HG02852 (cell line): ENCODE measurements around the gene FOXR1.

Experiments
- ATAC-seq: cut with Tn5 transposase; IDR thresholded peaks from one replicate; pipeline ENCODE4 v1.9.1; 2021; ENCODE audit warnings: mild to moderate bottlenecking, moderate library complexity; ENCODE audit not compliant: unreplicated experiment

Gene FOXR1, protein sequence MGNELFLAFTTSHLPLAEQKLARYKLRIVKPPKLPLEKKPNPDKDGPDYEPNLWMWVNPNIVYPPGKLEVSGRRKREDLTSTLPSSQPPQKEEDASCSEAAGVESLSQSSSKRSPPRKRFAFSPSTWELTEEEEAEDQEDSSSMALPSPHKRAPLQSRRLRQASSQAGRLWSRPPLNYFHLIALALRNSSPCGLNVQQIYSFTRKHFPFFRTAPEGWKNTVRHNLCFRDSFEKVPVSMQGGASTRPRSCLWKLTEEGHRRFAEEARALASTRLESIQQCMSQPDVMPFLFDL

DNA sequence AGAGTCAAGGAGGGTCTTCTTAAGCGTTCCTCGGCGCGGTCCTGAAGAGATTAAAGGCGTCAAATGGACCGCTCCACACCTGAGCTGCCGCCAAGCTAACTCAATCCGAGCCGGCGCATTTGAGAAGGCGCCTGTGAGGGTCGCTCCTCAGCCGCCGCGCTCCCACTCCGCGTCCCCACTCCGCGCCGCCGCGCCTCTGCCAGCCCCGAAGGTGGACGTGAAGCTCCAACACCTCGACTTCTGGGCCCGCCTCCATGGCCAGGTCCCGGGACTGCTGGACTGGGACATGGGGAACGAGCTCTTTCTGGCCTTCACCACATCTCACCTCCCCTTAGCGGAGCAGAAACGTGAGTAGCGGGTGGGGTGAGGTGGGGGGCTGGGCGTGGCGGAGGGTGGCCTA lies at the start of gene FOXR1:
Gene FOXR1 (plus strand): TSS at position 116 of the 400 bp plus-strand sequence. CDS start 171 bp downstream, at position 287.
- ATAC-seq: no peak

DNA sequence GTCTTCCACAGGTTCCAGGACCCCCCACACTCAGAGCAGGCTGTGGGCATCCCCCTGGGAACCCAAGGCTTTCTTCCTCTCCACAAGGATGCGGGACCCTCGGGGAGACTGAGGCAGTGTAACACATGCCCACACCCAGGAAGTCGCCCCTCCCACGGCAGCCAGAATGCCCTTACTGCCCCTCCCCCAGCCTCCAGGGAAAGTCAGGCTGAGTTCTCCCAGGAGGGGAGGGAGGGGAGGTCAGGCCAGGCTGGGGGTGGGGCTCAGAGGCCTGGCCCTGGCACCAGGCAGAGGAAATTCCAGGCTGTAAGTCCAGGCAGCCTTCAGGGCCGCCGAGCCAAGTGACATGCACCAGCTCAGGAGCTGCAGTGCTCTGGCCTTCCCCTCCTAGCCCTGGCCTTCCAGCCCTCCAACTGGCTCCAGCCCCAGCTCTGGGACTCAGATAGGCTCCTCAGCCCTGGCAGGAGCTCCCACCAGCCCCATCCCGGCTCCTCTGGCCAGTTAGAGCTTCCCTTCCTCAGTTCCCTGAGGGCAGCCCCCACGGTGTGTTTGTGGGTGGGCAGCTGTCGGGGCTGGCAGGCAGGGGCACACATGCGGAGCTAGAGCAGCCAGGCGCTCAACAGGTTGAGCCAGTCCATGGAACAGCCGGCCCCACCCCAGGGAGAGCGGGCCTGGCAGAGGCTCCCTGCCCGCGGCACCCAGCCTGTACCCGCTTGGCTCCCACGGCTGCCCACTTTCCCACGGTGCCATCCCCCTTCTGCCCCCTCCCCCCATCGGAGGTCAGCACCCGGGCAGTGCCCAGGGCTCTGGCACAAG lies 49.4 kb upstream of the FOXR1 start:
- ATAC-seq: no peak

DNA sequence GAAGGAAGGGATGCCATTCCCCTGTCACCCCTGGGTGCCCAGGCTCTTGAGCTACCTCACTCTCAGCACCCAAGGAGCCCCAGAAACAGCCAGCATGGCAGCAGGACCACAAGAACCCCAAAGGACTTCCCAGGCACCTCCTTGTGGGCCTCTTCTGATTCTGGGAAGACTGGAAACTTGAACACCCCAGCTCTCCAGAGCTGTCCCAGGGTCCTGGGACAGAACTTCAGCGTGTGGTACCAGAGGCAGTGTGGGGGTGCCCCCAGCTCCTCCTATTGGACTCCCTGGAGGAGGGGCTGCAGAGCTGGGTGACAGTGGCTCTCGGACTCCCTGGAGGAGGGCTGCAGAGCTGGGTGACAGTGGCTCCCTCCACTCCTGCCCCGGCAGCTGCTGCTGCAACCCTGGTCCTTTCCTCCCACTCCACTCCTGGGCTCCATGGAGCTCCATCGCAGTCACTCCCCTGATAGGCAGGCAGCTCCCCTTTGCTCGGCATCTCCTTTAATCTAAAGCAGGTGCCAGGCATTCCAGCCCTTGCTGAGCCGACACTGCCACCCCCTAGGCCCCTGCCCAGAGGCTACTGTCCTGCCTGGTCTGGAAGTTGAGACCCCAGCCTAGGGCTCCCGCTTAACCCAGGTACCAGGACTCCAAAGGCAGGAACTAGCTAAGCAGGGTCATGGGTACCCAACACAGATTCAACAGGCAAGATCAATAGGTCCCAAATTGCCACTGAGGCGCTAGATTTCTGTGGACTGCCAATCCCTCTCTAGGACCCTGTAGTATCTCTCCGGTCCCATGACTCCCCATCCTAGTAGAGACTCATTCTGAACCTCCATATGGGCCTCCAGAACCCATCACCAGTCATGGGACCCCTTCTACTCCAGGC lies 48.6 kb upstream of the FOXR1 start:
- ATAC-seq: no peak

DNA sequence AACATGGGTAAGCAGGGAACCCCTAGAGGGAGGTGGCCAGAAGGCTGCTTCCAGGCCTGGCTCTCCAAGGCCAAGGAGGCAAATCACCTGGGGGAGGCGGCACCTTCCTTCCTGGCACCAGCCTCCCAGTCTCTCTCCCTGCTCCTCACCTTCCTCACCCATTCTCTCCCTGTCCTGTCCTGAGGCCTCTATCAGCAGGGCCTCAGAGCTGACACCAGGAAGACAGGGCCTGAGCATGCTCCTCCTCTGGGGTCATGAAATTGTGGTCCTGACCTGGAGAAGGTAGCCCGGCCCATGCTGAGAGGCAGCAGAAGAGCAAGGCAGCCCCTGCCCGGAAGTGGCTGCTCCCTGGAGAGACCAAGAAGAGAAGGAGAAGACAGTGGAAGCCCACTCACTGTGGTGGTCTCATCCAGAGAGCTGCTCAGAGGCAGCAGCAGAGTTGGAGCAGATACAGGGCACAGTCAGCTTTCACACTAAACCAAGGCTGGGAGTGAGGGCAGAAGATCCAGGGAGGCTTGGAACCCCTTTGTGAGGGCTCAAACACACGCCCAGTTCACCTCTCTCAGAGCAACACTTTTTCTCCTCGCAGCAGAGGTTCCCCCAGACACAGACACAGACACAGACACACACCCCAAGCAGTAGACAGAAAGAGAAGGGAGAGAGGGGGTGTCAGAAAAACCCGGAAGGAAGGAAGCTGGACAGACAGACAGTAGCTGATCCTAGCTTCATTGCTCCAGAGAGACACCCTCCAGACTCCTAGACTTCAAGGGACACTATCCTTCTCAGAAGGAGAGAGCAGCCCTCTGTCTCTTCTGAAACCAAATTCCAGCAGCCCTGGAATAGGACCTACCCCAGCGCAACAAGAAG lies 47.6 kb upstream of the FOXR1 start:
- ATAC-seq: no peak

DNA sequence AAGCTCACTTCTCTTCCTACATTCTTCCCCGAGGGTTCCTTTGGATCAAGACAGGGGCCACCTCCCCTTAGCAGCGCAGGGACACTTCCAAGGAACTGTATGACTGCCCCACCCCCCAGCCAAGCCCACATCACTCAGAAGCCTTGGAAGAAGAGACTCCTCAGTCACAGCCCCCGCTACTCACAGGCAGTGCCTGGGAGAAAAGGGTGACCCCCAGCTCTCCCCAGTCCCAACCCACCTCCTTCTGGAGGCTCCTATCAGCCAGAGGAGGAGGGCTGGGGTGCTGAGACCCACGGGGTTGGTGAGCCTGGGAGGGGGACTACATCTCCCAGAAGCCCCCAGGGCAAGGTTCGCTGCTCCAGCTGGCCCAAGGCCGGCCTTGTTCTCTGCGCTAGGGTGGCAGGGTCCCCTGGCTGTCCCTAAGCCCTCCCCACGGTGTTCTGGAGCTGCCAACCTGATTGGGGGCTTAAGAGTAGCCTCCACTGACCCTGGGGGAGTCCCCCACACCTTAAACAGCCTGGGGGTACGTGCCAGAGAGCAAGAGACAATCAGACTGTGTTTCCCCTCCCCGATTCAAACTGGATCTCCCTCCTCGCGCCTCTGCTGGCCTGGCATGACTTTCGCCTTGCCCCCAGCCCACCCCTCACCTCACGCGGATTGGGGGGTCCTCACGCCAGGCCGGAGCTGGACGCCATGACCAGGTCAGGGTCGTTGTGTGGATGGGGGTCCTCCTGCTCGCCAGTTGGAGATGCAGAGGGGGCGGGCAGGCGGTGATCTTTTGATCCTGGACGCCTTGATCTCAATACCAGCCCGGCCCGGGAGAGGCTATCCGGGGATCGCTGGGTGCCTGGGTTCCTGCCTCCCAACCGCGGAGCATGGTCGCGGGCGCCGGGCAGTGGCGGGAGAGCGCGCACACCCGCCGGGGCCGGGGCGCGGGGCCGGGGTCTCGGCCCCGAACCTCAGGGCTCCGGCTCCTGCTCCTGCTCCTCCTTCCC lies 46.7 kb upstream of the FOXR1 start:
- ATAC-seq: no peak

DNA sequence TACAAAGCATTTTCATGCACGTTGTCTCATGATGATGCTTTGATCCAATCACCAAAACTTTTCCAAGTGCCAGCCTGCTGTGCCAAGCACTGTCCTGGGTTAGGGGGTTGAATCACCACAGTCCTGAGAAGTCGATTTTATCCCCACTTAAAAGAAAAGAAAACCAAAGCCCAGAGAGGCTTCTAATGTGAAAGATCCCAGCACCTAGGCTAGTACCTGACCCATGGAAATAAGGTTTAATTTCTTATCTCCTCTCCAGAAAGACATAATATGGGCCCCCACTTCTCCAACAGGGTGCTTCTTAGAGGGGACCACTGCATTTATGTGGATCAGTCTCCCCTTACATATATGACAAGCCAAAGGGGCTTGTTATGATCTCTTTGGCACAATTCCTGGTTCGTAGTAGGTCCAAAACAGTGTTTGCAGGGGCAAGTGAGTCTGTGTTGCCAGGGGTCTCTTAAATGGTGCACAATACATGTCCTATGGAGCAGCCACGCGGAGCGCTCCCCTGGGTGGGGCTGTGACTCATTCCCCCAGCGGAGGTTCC lies 43.9 kb upstream of the FOXR1 start:
- ATAC-seq: no peak

DNA sequence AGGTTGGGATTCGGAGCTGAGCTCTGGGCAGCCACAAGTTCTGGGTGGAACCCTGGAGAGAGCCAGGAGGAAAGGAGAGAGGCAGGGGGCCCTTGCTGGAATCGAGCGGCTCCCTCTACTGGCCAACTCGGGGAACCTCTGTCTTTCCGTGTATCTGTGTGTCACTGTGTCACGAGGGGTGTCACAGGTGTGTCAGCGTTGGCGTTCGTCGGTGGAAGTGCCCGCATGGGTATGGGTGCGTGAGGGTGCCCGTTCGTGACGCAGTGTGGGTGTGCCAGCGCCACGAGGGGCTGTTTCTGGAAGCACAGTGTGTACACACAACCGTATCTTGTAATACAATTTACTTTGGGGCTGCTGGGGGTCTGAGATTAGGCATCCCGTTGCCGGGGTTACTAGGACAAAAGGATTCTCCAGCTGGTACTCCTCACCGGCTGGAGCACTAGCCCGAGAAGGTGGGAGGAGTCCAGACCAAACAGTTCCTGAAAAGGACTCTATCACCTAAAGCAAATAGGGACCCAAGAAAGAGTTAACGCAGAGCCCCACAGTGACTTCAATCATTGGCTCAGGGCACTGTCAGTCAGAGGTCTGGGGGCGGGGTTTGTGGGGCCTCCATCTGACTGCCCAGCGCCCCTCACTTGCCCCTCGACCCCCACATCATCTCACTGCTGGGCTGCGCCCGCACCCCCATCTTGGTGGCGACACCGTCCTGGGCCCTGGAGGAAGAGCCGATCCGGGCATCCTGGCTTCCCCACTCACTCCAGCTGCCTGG lies 43.3 kb upstream of the FOXR1 start:
- peak; percentile 40 for ATAC-seq

DNA sequence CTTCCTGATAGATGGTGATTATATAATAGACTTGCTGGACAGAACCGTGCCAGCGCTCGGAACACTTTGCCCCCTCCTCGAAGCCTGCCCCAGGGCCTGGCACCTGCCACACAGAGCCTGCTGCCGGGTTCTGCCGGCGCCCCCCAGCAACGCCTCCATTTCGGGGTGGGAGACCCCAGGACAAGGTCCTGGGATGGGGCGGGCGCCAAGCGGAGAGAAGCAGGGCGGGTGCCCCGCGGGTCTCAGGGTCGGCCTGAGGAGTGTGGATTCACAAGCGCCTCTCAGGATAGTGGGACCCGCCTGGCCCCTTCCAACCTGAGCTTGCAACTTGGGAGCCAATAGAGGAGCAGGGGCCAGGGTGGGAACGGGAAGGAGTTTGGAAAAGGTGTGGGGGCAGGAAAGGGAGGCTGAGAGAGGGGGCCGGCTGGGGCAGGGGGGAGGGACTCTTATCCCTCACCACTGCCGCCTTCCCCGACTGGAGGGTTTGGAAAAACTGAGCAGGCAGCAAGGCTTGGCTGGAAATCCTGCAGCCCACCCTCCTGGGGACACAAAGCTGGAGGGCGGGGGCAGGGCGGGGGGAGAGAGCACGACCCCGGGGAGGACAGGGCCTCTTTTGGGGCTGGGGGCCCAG lies 42.6 kb upstream of the FOXR1 start:
- ATAC-seq: no peak

DNA sequence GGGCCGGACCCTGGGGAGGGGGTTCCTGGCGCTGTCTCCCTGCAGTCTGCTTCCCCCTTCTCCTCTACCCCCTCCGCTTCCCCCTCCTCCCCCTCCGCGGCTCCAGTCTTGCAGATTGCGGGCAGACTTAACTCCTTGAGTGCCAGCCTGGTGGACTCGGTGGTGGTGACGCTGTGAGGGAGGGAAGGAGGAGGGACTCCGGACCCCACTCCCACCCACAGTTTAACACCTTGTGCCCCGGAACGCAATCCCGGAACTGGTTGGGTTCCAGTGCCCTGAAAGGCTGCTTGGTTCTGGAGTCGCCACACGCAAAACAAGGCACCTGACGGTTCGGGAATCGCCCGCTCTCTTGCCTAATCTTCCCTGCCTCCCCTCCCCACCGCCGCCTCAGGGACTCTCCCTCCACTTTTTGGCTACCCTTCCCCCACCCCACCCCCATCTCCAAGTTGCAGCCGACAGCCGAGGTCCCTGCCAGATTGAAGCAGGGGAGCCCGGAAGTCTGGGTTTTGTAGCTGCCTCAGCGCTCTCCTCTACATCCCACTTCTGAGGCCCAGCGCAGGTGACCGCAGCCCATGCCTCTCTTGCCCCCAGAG lies 42.0 kb upstream of the FOXR1 start:
- ATAC-seq: no peak

DNA sequence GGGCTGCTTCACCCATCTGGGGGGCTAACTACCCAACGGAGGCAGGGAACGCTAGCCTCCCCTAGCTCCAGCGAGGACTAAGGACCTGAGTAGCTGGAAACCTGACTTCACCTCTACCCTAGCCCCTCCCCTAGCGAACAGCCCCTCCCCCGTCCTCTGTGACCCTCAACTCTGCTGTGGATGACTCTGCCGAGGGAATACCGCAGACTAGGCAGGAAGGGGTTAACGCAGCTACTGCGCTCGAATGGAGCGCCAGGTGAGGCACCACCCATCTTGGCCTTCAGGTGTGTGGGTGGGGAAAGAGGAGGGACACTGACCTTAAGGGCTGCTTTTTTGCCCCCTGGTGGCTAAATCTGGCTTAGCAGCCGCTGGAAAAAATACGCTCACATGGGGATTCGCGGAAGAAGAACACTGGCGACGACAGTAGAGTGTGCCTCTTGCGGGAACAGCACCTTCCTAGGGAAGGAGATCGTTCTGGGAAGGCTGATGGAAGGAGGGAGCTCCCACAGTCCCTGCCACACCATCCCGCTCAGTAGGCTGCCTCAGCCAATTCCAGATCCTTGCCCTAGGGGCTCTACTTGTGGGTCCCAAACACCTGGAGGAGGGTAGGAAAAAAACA lies 41.4 kb upstream of the FOXR1 start:
- ATAC-seq: no peak

DNA sequence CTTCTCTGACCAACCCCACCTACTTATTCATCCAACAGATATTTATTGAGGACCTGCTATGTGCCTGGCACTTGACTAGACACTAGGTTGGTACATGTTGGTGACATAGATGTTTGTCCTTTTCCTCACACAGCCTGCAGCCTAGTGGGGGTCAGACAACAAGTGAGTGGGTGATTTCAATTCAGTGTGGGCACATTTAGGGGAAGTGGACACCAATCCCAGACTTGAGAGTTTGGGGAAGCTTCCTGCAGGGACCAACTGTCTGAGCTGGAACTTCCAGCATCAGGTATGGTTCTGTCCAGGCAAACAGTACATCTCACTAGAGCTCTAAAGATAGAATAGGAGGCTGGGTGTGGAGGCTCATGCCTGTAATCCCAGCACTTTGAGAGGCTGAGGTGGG lies 40.0 kb upstream of the FOXR1 start:
- no peak for ATAC-seq

DNA sequence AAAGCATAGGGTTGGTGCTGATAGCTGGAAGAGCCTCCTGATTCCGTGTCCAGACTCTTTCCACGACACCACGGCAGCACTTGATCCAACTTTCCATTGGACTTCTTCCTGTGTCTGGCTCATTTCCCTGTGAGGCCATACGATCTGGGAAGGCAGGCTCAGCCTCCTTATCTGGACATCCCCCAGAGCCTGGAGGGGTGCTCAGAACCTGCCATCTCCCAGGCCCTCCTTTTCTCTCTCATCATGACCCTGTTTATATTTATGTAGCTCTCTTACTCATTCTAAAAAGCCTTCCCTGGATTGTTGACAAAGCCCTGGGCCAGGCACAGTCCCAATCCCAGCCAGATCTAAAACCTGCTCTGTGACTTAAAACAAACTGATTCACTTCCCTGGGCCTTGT lies 38.1 kb upstream of the FOXR1 start:
- ATAC-seq: no peak

DNA sequence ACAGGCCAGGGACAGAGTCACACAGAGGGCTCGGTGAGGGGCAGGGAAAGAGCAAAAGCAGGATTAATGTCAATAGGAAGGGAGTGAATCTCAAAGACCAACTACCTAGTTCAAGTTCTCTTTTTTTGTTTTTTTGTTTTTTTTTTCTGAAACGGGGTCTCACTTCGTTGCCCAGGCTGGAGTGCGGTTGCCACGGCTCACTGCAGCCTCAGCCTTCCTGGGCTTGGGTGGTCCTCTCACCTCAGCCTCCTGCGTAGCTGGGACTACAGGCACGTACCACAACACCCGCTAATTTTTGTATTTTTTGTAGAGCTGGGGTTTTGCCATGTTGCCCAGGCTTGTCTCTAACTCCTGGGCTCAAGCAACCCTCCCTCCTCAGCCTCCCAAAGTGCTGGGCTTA lies 36.2 kb upstream of the FOXR1 start:
- no peak for ATAC-seq

DNA sequence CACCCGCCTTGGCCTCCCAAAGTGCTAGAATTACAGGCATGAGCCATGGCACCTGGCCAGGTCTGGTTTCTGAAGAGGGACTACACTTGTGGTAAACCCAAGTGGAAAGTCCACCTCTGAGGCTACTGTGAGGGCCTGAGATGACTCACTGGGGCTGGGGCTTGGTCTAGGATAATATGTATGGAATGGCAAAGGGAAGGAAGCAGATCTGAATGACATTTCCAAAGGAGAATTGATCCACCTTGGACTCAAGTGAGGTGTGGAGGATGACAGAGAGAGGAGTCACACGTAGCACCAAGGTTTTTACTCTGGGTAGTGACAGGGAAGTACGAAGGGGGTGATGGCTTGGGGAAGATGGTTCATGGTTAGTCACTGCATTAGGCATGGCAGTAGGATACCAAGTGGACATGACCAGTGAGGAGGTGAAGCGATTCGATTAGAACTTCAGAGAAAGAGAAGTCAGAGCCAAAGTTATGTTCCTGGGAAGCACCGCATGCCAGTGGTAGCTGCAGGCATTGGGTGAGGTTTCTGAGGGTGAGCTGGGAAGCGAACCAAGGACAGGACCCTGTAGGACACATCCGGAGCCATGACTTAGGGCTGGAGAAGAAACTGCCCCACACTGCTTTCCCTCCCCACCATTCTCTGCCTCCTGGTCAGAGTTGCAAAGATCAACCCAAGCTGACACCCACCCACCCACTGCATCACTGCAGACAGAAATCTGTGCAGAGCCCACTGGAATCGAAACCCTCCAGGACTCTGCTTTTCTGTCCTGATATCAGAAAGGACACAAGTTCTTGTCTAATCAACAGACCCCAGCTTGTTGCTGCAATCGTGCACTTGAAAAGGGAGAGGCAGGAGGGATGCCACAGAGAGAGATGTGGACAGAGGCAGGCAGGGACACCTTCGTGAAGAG lies 32.8 kb upstream of the FOXR1 start:
- ATAC-seq: no peak

DNA sequence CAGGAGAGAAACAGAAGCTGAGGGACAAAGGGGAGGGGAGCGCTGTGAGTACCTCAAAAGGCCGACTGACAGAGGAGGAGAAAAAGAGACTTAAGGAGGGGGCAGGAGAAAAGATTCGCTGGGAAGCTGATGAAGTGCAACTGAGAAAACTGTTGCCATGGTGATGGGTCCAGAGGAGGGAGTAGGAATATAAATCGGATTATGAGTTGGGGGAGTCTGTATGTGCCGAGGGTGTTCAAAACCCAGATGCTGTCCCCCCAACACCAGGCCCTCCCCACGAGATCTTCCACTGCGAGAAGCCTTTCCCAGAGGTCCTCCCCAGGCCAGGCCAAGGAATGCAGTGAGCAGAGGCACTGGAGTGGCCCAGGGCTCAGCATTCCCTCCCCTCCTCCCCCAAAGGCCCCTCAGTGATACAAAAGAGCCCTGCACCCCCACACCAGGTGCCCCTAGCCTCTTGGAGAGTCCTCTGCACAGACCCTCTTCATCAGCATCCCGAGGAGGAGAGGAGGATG lies 32.1 kb upstream of the FOXR1 start:
- ATAC-seq: no peak
